Measurements from ENCODE around the gene IL10RA.
A peak's percentile ranks its signal among the peaks of the same experiment; 100 is the strongest.

Gene IL10RA

GRCh38 chr11:117992620-117993019, 6.4 kb downstream of the IL10RA start:
- no peak for DNase-seq

- no peak for DNase-seq
These were observed 8.0 kb downstream of the IL10RA start for GRCh38 chr11:117993988-117994745.

DNA sequence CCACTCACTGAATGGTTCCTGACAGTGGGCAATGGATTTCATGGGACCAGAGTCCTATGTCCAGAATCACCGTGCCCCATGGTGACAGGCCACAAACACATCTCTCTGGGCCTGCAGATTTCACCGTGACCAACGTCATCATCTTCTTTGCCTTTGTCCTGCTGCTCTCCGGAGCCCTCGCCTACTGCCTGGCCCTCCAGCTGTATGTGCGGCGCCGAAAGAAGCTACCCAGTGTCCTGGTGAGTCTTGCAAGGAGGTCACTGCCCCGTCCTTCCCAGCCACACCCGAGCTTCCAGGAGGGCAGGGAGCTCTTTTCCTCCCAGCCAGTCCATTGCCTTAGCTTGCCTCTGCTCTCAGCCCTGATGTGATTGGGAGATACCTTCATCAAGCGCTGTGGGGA, 9.3 kb downstream of the IL10RA start:
- DNase-seq: no peak

DNA sequence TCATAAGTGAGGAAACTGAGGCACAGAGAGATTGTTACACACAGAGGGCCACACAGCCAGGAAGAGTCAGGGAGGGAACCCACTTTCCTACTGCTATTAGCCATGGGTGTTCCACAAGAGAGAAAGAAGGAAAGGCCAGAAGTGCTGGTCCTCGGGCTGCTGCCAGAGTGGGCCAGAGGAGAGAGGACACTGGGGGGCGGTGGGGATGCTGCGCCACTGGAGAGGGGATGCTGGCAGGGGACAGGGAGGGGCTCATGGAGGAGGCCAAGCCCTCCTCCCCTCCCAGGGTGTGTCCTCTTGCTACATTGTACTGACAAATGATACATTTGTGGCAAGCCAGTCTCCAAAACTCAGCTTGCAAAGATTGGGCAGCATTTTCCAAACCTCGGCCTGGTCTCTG, 9.9 kb downstream of the IL10RA start:
- no peak for DNase-seq

GRCh38 chr11:117997406-117997805, 11.2 kb downstream of the IL10RA start:
- peak in 1 of 5 experiments; percentile 44 for DNase-seq

DNA sequence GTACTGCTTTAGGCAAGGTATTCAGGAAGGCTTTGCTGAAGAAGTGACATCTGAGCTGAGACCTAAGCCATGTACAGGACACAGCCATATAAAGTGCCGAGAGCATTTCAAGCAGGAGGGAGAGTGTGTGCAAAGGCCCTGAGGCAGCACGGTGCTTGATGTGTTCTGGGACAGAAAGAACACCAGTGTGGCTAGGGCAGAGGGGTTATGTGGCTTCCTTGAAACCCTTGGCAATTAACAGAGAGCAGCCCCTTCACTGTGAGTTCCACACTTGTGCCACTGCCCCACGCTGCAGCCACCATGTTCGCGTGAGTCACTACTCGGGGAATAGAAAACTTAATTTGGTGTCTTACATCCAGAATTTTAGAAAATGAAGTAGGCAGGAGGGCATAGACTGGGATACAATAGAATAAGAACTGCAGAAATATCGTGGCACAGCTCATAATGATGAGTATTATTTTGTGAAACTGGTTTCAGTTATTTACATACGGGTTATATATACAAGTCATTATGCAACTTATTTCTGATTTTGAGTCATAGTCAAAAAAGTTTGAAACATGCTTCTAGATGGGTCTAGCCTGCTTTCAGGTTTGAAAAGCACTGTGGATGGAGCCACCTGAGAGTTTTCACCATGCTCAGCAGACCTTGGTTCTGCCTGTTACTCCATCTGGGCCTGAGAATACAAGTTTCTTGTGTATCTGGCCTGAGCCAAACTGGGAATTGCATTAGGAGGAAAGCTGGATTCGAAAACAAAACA, 11.8 kb downstream of the IL10RA start:
- peak in 1 of 5 experiments; percentile 73 for DNase-seq

GRCh38 chr11:117998664-117999353, 12.6 kb downstream of the IL10RA start:
- no peak for DNase-seq

DNA sequence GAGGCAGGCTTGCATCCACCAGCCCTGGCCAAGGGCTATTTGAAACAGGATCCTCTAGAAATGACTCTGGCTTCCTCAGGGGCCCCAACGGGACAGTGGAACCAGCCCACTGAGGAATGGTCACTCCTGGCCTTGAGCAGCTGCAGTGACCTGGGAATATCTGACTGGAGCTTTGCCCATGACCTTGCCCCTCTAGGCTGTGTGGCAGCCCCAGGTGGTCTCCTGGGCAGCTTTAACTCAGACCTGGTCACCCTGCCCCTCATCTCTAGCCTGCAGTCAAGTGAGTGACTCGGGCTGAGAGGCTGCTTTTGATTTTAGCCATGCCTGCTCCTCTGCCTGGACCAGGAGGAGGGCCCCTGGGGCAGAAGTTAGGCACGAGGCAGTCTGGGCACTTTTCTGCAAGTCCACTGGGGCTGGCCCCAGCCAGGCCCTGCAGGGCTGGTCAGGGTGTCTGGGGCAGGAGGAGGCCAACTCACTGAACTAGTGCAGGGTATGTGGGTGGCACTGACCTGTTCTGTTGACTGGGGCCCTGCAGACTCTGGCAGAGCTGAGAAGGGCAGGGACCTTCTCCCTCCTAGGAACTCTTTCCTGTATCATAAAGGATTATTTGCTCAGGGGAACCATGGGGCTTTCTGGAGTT, 13.3 kb downstream of the IL10RA start:
- DNase-seq: no peak

DNA sequence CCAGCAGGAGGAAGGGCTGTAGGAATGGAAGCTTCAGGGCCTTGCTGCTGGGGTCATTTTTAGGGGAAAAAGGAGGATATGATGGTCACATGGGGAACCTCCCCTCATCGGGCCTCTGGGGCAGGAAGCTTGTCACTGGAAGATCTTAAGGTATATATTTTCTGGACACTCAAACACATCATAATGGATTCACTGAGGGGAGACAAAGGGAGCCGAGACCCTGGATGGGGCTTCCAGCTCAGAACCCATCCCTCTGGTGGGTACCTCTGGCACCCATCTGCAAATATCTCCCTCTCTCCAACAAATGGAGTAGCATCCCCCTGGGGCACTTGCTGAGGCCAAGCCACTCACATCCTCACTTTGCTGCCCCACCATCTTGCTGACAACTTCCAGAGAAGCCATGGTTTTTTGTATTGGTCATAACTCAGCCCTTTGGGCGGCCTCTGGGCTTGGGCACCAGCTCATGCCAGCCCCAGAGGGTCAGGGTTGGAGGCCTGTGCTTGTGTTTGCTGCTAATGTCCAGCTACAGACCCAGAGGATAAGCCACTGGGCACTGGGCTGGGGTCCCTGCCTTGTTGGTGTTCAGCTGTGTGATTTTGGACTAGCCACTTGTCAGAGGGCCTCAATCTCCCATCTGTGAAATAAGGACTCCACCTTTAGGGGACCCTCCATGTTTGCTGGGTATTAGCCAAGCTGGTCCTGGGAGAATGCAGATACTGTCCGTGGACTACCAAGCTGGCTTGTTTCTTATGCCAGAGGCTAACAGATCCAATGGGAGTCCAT, 14.1 kb downstream of the IL10RA start:
- DNase-seq: no peak

DNA sequence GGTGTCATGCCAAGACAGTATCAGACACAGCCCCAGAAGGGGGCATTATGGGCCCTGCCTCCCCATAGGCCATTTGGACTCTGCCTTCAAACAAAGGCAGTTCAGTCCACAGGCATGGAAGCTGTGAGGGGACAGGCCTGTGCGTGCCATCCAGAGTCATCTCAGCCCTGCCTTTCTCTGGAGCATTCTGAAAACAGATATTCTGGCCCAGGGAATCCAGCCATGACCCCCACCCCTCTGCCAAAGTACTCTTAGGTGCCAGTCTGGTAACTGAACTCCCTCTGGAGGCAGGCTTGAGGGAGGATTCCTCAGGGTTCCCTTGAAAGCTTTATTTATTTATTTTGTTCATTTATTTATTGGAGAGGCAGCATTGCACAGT, 14.6 kb downstream of the IL10RA start:
- DNase-seq: no peak

GRCh38 chr11:118001494-118001971, 15.3 kb downstream of the IL10RA start:
- peak in 2 of 5 experiments; percentile 38 to 90 for DNase-seq

DNA sequence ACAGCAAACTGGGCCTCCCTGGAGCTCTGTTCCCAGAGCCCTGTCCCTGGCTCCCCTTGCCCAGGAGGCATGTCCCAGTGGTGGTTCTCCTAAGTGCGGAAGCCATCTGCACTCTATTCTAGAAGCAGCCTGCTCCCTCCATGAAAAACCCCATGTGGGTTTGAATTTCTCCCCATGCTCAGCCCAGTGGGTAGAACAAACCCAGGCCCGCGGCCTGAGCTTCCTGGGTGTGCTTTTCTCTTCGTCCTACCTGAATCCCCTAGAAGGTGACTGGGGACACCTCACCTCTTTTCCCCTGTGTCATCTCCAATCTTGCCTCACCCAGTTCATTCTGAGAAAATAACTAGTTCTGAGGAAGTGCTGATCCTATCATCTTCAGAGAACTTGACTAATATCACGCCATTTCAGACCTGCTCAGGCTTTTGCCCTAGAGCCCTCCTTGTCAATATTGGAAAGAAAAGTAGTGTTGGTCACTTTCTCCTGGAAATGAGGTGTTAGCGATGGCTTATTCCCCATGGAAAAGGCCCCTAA, 15.9 kb downstream of the IL10RA start:
- peak in 2 of 5 experiments; percentile 34 to 95 for DNase-seq

GRCh38 chr11:118002541-118003423, 16.6 kb downstream of the IL10RA start:
- DNase-seq: peak in 2 of 5 experiments; percentile 49 to 91

- DNase-seq: peak in 1 of 5 experiments; percentile 88
These were observed 17.3 kb downstream of the IL10RA start for GRCh38 chr11:118003456-118003855.

- no peak for DNase-seq
These were observed 18.5 kb downstream of the IL10RA start for GRCh38 chr11:118004543-118005223.

GRCh38 chr11:118005224-118006152, 19.3 kb downstream of the IL10RA start:
- no peak for DNase-seq

GRCh38 chr11:118006153-118006534, 19.9 kb downstream of the IL10RA start:
- DNase-seq: no peak

DNA sequence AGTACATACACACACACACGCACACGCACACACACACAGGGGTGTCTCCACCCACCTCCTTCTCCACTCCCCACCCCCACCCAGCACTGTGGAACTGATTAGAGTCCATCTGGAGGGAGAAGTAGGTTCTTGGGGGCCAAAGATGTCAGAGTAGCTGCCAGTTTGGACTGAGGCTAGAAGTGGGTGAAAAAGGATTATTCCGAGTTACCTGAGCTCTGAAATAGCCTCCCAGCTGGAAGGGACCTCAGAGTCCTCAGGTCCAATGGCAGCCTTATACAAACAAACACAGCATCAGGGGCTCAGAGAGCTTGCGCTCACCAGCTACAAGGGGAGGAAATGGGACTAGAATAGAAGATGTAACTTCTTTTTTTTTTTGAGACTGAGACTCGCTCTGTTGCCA, 20.8 kb downstream of the IL10RA start:
- DNase-seq: peak in 1 of 5 experiments; percentile 52
